SIG-M5 (cell line): ENCODE results near the gene SUN2.

ENCODE experiments used
- DNase-seq: peaks from one replicate; lab custom pipeline; 2025; lab: John Stamatoyannopoulos, UW

The SUN2 gene

GRCh38 chr22:38753948-38754750, 1.6 kb downstream of the SUN2 start:
- DNase-seq = no peak

- DNase-seq = peak; percentile 48
Measured at GRCh38 chr22:38751422-38752346, 4.1 kb downstream of the SUN2 start.

- DNase-seq = no peak
Measured at GRCh38 chr22:38751066-38751421, 4.8 kb downstream of the SUN2 start.

- no peak for DNase-seq
Measured at GRCh38 chr22:38750638-38751037, 5.2 kb downstream of the SUN2 start.

GRCh38 chr22:38750104-38750503, 5.7 kb downstream of the SUN2 start:
- no peak for DNase-seq

- no peak for DNase-seq
Measured at GRCh38 chr22:38748487-38749136, 7.2 kb downstream of the SUN2 start.

- no peak for DNase-seq
Measured at GRCh38 chr22:38745676-38746460, 9.9 kb downstream of the SUN2 start.

GRCh38 chr22:38744981-38745380, 10.8 kb downstream of the SUN2 start:
- DNase-seq = no peak

GRCh38 chr22:38742176-38742942, 13.4 kb downstream of the SUN2 start:
- DNase-seq = no peak

GRCh38 chr22:38741576-38741975, 14.2 kb downstream of the SUN2 start:
- DNase-seq = no peak

GRCh38 chr22:38741166-38741565, 14.6 kb downstream of the SUN2 start:
- DNase-seq = no peak

GRCh38 chr22:38740754-38741153, 15.0 kb downstream of the SUN2 start:
- DNase-seq = no peak

GRCh38 chr22:38740116-38740723, 15.6 kb downstream of the SUN2 start:
- no peak for DNase-seq

GRCh38 chr22:38739300-38740055, 16.3 kb downstream of the SUN2 start:
- no peak for DNase-seq

- DNase-seq = no peak
Measured at GRCh38 chr22:38738475-38739070, 17.2 kb downstream of the SUN2 start.

- DNase-seq = no peak
Measured at GRCh38 chr22:38737302-38738060, 18.3 kb downstream of the SUN2 start.

- no peak for DNase-seq
Measured at GRCh38 chr22:38736257-38736570, 19.6 kb downstream of the SUN2 start.

GRCh38 chr22:38735465-38736256, 20.1 kb downstream of the SUN2 start:
- DNase-seq = no peak
